IPS DF 6.9 (cell line): ENCODE measurements around the gene CAPN14.

Experiments used
- DNase-seq: peaks from one replicate; pipeline ENCODE4 v3.0.0-alpha.2; 2013; ENCODE audit warnings: low read depth, low spot score
- H3K27ac ChIP-seq: one replicate; pipeline ENCODE4 v1.5.1; 2013; ENCODE audit warnings: low read length, control low read depth
- H3K27me3 ChIP-seq: 2 replicates; pipeline ENCODE4 v1.6.1; 2013; ENCODE audit warnings: mild to moderate bottlenecking, low read length; ENCODE audit not compliant: control insufficient read depth, insufficient read depth
- H3K36me3 ChIP-seq: 2 replicates; pipeline ENCODE4 v1.6.1; 2013; ENCODE audit warnings: low read length; ENCODE audit not compliant: control insufficient read depth, insufficient read depth
- H3K4me1 ChIP-seq: 2 replicates; pipeline ENCODE4 v1.6.1; 2013; ENCODE audit warnings: low read length; ENCODE audit not compliant: control insufficient read depth, insufficient read depth
- H3K4me3 ChIP-seq: 2 replicates; pipeline ENCODE4 v1.5.1; 2013; ENCODE audit warnings: mild to moderate bottlenecking, low read length
- H3K9me3 ChIP-seq: 2 replicates; pipeline ENCODE4 v1.6.1; 2013; ENCODE audit warnings: low read length, inconsistent platforms; ENCODE audit not compliant: control insufficient read depth, insufficient read depth
- WGBS: extraction: QIAGEN DNeasy Blood & Tissue Kit; methylation state at CpG from one replicate; pipeline ENCODE4 v1.1.7; 2013; ENCODE audit warnings: mixed read lengths, missing lambda C conversion rate; ENCODE audit not compliant: insufficient read length, insufficient coverage; 5-methylcytosine and 5-hydroxymethylcytosine counted together

Gene CAPN14

GRCh38 chr2:31241625-31242270 is 24.4 kb upstream of the CAPN14 start:
- H3K4me3 ChIP-seq = no peak overlapping the region
- H3K36me3 ChIP-seq = no peaks in the 10 kb centered on the region
- DNase-seq = no peak
- H3K27ac ChIP-seq = no peak overlapping the region
- no CpG with 5 or more reads among the region's 10 CpGs for WGBS
- H3K4me1 ChIP-seq = no peaks in the 10 kb centered on the region
- H3K9me3 ChIP-seq = no peaks in the 10 kb centered on the region
- H3K27me3 ChIP-seq = no peaks in the 10 kb centered on the region

GRCh38 chr2:31240381-31241365 is 23.4 kb upstream of the CAPN14 start:
- Histone ChIP-seq H3K36me3 (no peaks in the 10 kb centered on the region), H3K4me1 (no peaks in the 10 kb centered on the region), H3K27me3 (no peaks in the 10 kb centered on the region), H3K4me3 (no peak overlapping the region), H3K9me3 (no peaks in the 10 kb centered on the region), H3K27ac (no peak overlapping the region)
- no CpG with 5 or more reads among the region's 11 CpGs for WGBS
- DNase-seq = no peak

GRCh38 chr2:31239593-31240177 is 22.4 kb upstream of the CAPN14 start:
- DNase-seq = no peak
- no peak overlapping the region for H3K27ac ChIP-seq
- WGBS = no CpG with 5 or more reads among the region's 22 CpGs
- H3K9me3 ChIP-seq = no peaks in the 10 kb centered on the region
- H3K4me3 ChIP-seq = no peak overlapping the region
- 0 out of 2 replicates have a peak, but pooled peaks cover 2% of the 10 kb centered on the region for H3K4me1 ChIP-seq
- no peaks in the 10 kb centered on the region; the same call in 1 of the 2 replicates for H3K27me3 ChIP-seq
- no peaks in the 10 kb centered on the region for H3K36me3 ChIP-seq

GRCh38 chr2:31238906-31239592 is 21.7 kb upstream of the CAPN14 start:
- no peak for DNase-seq
- H3K4me1 ChIP-seq = 0 out of 2 replicates have a peak, but pooled peaks cover 2% of the 10 kb centered on the region

DNA sequence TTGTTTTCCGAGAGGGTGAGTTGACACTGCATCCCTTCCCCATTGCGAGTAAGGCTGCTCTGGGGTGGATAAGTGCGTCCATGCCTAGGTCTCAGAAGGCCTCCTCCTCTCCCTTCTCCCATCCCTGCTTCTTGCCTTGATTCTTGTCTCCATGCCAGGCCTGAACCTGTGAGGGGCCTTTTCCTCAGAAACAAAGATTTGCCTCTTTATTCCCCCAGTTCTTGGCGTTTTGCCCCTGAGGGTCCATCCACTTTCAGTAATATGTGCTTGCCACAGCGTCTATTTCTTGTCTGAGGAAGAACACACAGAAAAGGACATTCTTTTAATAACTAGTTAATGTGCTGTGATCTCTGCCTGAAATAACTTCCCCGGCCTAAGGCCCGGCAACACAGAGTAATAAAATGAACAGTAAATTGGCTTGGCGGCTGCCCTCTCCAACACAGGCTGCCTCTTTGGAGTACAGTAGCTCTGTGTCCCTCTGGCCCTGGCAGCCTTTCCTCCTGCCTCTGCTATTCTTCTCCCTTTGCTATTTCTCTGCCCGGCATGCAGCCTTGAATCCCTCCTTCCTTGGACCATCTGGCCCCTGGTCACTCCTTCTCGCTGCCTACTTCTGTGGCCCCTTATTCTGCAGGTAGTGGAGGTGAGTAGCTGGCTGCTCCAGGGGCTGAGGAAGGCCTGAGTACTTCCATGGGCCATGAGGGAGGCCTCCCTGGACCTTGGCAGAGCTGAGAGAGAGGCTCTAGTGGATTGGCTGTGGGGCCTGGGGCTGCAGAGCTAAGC is 21.0 kb upstream of the CAPN14 start:
- Histone ChIP-seq H3K9me3 (no peaks in the 10 kb centered on the region), H3K27ac (no peak overlapping the region), H3K36me3 (no peaks in the 10 kb centered on the region), H3K27me3 (no peaks in the 10 kb centered on the region; the same call in 1 of the 2 replicates), H3K4me1 (0 out of 2 replicates have a peak, but pooled peaks cover 2% of the 10 kb centered on the region), H3K4me3 (no peak overlapping the region)
- no CpG with 5 or more reads among the region's 10 CpGs for WGBS
- no peak for DNase-seq

More at GRCh38 chr2:31238906-31239592, 21.7 kb upstream of the CAPN14 start:
- Histone ChIP-seq H3K36me3 (no peaks in the 10 kb centered on the region), H3K27me3 (no peaks in the 10 kb centered on the region; the same call in 1 of the 2 replicates), H3K27ac (no peak overlapping the region), H3K9me3 (no peaks in the 10 kb centered on the region), H3K4me3 (no peak overlapping the region)
- WGBS = no CpG with 5 or more reads among the region's 13 CpGs

- H3K4me1 ChIP-seq = peaks cover 2% of the 10 kb centered on the region; the same call in 1 of the 2 replicates
- DNase-seq = no peak
- H3K9me3 ChIP-seq = no peaks in the 10 kb centered on the region
- no peaks in the 10 kb centered on the region; the same call in 1 of the 2 replicates for H3K27me3 ChIP-seq
- H3K36me3 ChIP-seq = no peaks in the 10 kb centered on the region
- H3K4me3 ChIP-seq = no peak overlapping the region
- no CpG with 5 or more reads among the region's 9 CpGs for WGBS
- H3K27ac ChIP-seq = no peak overlapping the region
Measured at GRCh38 chr2:31237348-31238017, 20.2 kb upstream of the CAPN14 start.

GRCh38 chr2:31236433-31237205 is 19.3 kb upstream of the CAPN14 start:
- Histone ChIP-seq H3K36me3 (no peaks in the 10 kb centered on the region), H3K4me1 (peaks cover 2% of the 10 kb centered on the region; the same call in 1 of the 2 replicates), H3K9me3 (no peaks in the 10 kb centered on the region), H3K27ac (no peak overlapping the region), H3K4me3 (no peak overlapping the region), H3K27me3 (no peaks in the 10 kb centered on the region; the same call in 1 of the 2 replicates)
- no peak for DNase-seq
- WGBS = no CpG with 5 or more reads among the region's 7 CpGs

DNA sequence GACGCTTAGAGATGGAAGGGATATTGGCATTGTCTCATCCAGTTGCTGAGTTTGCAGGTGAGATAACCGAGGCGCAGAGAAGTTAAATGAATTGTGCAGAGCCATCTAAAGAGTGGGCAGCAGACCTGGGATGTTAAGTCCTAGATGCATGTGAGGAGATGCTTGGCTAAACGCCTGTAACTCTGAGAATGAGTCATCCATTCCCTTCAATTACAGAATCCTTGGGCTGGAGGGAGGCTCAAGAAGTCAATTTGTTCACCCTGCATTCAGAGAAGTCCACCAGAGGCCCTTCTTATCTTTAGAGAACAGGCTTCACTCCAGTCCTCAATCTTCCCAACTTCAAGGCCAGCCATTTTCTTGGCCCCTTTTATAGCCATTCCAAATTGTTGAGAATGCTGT is 18.2 kb upstream of the CAPN14 start:
- Histone ChIP-seq H3K4me1 (peaks cover 2% of the 10 kb centered on the region; the same call in 1 of the 2 replicates), H3K4me3 (no peak overlapping the region), H3K27me3 (no peaks in the 10 kb centered on the region; the same call in 1 of the 2 replicates), H3K36me3 (no peaks in the 10 kb centered on the region), H3K27ac (no peak overlapping the region), H3K9me3 (no peaks in the 10 kb centered on the region)
- DNase-seq = no peak
- WGBS = no CpG with 5 or more reads among the region's 4 CpGs
